ENCODE results near the gene MTHFD2.

MTHFD2 gene

GRCh38 chr2:74164761-74165160 is 33.7 kb upstream of the MTHFD2 start:
- H3K4me3 ChIP-seq (replicated peaks; ENCODE audit: low read depth, low read length): no peak overlapping the region
- TF ChIP-seq CTCF (IDR thresholded peaks at IDR 0.05; ENCODE audit: low read length, missing control alignments): no peak
- DNase-seq (ENCODE audit: low read depth): no peak

GRCh38 chr2:74168739-74169138 is 29.7 kb upstream of the MTHFD2 start:
- no peak overlapping the region for H3K4me3 ChIP-seq (replicated peaks; ENCODE audit: low read depth, low read length)
- no peak for TF ChIP-seq CTCF (IDR thresholded peaks at IDR 0.05; ENCODE audit: low read length, missing control alignments)
- no peak for DNase-seq (ENCODE audit: low read depth)

- no peak for DNase-seq (ENCODE audit: low read depth)
- no peak overlapping the region for H3K4me3 ChIP-seq (replicated peaks; ENCODE audit: low read depth, low read length)
- no peak for TF ChIP-seq CTCF (IDR thresholded peaks at IDR 0.05; ENCODE audit: low read length, missing control alignments)
Observed at GRCh38 chr2:74174909-74175308, 23.5 kb upstream of the MTHFD2 start.

GRCh38 chr2:74177696-74178095 is 20.7 kb upstream of the MTHFD2 start:
- peak overlapping the region; percentile 75 for H3K4me3 ChIP-seq (replicated peaks; ENCODE audit: low read depth, low read length)
- TF ChIP-seq CTCF (IDR thresholded peaks at IDR 0.05; ENCODE audit: low read length, missing control alignments): no peak
- DNase-seq (ENCODE audit: low read depth): no peak

GRCh38 chr2:74178211-74179062 is 20.0 kb upstream of the MTHFD2 start, which contains the start of gene MOB1A:
TSS of gene MOB1A (minus strand) at chr2:74178879. CDS start at chr2:74178674, 205 bp downstream.
- TF ChIP-seq CTCF (IDR thresholded peaks at IDR 0.05; ENCODE audit: low read length, missing control alignments): no peak
- DNase-seq (ENCODE audit: low read depth): peak; percentile 99
- peak within 1 kb of the TSS; percentile 75 for H3K4me3 ChIP-seq (replicated peaks; ENCODE audit: low read depth, low read length)

GRCh38 chr2:74179063-74179865 is 19.2 kb upstream of the MTHFD2 start:
- TF ChIP-seq CTCF (IDR thresholded peaks at IDR 0.05; ENCODE audit: low read length, missing control alignments): peak; percentile 34
- no peak for DNase-seq (ENCODE audit: low read depth)
- H3K4me3 ChIP-seq (replicated peaks; ENCODE audit: low read depth, low read length): peak overlapping the region; percentile 75

Measured in fibroblast of pulmonary artery (primary cell).